DOHH2 (cell line): ENCODE measurements around the gene VWA5B2.

ENCODE experiments used
- CTCF ChIP-seq: fragments of 200-600 bp; sonication (generic); IDR thresholded peaks from one replicate; pipeline ENCODE4 v1.5.1; 2014; ENCODE audit warnings: antibody characterized with exemption, mild to moderate bottlenecking, low read depth, low read length; ENCODE audit not compliant: poor library complexity, severe bottlenecking
- EZH2phosphoT487 ChIP-seq: fragments of 200-600 bp; sonication (generic); IDR thresholded peaks from 2 replicates; pipeline ENCODE4 v1.6.1; 2017; ENCODE audit warnings: borderline replicate concordance, mild to moderate bottlenecking, antibody characterized with exemption, low read length, moderate library complexity, mixed read lengths

GRCh38 chr3:184241141-184241446, 11.7 kb downstream of the VWA5B2 start:
- TF ChIP-seq CTCF (no peak), EZH2phosphoT487 (no peak)
